DOHH2 (cell line): ENCODE measurements around the gene SCAMP4.

Source experiments
- H3F3A ChIP-seq: fragments of 200-600 bp; sonication (generic), shearing (Covaris generic); 2 replicates; pipeline ENCODE4 v1.6.0; 2016; ENCODE audit warnings: antibody characterized with exemption, mild to moderate bottlenecking; ENCODE audit not compliant: control insufficient read depth, insufficient read depth
- H3K27ac ChIP-seq: fragments of 200-600 bp; sonication (generic); 2 replicates; pipeline ENCODE4 v1.5.1; 2014; ENCODE audit warnings: low read depth, mild to moderate bottlenecking, low read length, moderate library complexity
- H3K27me3 ChIP-seq: fragments of 200-600 bp; sonication (generic); 2 replicates; pipeline ENCODE4 v1.6.1; 2014; ENCODE audit warnings: mild to moderate bottlenecking, low read length, mixed read lengths; ENCODE audit not compliant: control insufficient read depth
- H3K36me3 ChIP-seq: fragments of 200-600 bp; sonication (generic); 2 replicates; pipeline ENCODE4 v1.6.1; 2014; ENCODE audit warnings: mild to moderate bottlenecking, low read length, moderate library complexity, mixed read lengths; ENCODE audit not compliant: control insufficient read depth
- H3K4me1 ChIP-seq: fragments of 200-600 bp; sonication (generic); 2 replicates; pipeline ENCODE4 v1.6.1; 2014; ENCODE audit warnings: mild to moderate bottlenecking, low read length, mixed read lengths; ENCODE audit not compliant: control insufficient read depth
- H3K4me2 ChIP-seq: fragments of 200-600 bp; sonication (generic); 2 replicates; pipeline ENCODE4 v1.6.0; 2014; ENCODE audit warnings: mild to moderate bottlenecking, low read length, moderate library complexity
- H3K4me3 ChIP-seq: fragments of 200-600 bp; sonication (generic); 2 replicates; pipeline ENCODE4 v1.5.1; 2014; ENCODE audit warnings: mild to moderate bottlenecking, low read length, mixed read lengths
- H3K79me2 ChIP-seq: fragments of 200-600 bp; sonication (generic); 2 replicates; pipeline ENCODE4 v1.6.1; 2014; ENCODE audit warnings: mild to moderate bottlenecking, low read length, mixed read lengths; ENCODE audit not compliant: control insufficient read depth
- H3K9me2 ChIP-seq: fragments of 200-600 bp; sonication (generic); replicated peaks from 2 replicates; pipeline ENCODE4 v1.6.1; 2014; ENCODE audit warnings: mild to moderate bottlenecking, low read length, mixed read lengths; ENCODE audit not compliant: control insufficient read depth
- H3K9me3 ChIP-seq: fragments of 200-600 bp; sonication (generic); 2 replicates; pipeline ENCODE4 v1.6.1; 2014; ENCODE audit warnings: antibody characterized with exemption, low read length, mixed read lengths; ENCODE audit not compliant: control insufficient read depth, insufficient read depth
- H4K20me1 ChIP-seq: fragments of 200-600 bp; sonication (generic); 2 replicates; pipeline ENCODE4 v1.6.0; 2014; ENCODE audit warnings: low read depth, mild to moderate bottlenecking, antibody characterized with exemption, low read length, moderate library complexity; ENCODE audit not compliant: control insufficient read depth, insufficient read depth
- EZH2phosphoT487 ChIP-seq: fragments of 200-600 bp; sonication (generic); IDR thresholded peaks from 2 replicates; pipeline ENCODE4 v1.6.1; 2017; ENCODE audit warnings: borderline replicate concordance, mild to moderate bottlenecking, antibody characterized with exemption, low read length, moderate library complexity, mixed read lengths
- TF ChIP-seq, protein P1 (sequence below): fragments of 200-600 bp; sonication (generic); IDR thresholded peaks from one replicate; pipeline ENCODE4 v1.5.1; 2014; ENCODE audit warnings: antibody characterized with exemption, mild to moderate bottlenecking, low read depth, low read length; ENCODE audit not compliant: poor library complexity, severe bottlenecking

The SCAMP4 gene

DNA sequence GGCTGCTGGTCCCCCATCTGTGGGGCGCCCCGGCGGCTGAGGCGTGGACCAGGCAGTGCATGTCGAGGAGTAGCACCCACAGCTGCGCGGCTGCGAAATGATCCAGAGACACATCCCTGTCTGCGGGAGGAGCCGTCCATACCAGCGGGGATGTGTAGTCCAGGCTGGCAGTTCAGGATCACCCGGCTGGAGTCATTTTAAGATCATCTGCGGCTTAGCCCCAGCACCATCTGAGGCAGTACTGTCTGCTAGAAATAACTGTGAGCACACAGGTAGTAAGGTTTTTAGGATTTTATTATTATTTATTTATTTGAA, 3.1 kb downstream of the SCAMP4 start:
- TF ChIP-seq, protein P1, sequence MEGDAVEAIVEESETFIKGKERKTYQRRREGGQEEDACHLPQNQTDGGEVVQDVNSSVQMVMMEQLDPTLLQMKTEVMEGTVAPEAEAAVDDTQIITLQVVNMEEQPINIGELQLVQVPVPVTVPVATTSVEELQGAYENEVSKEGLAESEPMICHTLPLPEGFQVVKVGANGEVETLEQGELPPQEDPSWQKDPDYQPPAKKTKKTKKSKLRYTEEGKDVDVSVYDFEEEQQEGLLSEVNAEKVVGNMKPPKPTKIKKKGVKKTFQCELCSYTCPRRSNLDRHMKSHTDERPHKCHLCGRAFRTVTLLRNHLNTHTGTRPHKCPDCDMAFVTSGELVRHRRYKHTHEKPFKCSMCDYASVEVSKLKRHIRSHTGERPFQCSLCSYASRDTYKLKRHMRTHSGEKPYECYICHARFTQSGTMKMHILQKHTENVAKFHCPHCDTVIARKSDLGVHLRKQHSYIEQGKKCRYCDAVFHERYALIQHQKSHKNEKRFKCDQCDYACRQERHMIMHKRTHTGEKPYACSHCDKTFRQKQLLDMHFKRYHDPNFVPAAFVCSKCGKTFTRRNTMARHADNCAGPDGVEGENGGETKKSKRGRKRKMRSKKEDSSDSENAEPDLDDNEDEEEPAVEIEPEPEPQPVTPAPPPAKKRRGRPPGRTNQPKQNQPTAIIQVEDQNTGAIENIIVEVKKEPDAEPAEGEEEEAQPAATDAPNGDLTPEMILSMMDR: no peak
- TF ChIP-seq EZH2phosphoT487: no peak
- H3F3A ChIP-seq: peaks cover 12% of the 10 kb centered on the region
- peaks cover 12% of the 10 kb centered on the region for H3K36me3 ChIP-seq
- H3K27me3 ChIP-seq: no peaks in the 10 kb centered on the region
- no peaks in the 10 kb centered on the region for H3K9me2 ChIP-seq
- H4K20me1 ChIP-seq: no peaks in the 10 kb centered on the region; the same call in 1 of the 2 replicates
- H3K4me2 ChIP-seq: no peak overlapping the region
- H3K27ac ChIP-seq: no peak overlapping the region
- peaks cover 24% of the 10 kb centered on the region for H3K4me1 ChIP-seq
- H3K9me3 ChIP-seq: no peaks in the 10 kb centered on the region
- no peak overlapping the region for H3K4me3 ChIP-seq
- H3K79me2 ChIP-seq: peaks cover 75% of the 10 kb centered on the region

DNA sequence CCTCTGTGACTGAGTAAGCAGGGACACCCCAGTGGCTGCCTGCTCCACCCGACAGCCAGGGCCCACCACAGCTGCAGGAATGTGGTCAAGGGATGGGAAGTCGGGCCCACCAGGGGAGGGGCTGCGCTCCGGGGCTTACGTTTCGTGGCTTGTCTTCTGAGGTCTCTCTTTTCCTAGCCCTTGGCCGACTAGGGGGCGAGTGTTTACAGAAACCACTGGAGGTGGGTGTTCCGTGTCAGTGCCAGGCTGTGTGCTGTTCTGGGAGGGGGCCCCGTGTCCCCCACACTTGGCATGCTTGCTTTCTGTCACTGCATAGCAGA, 4.5 kb downstream of the SCAMP4 start:
- H3K27me3 ChIP-seq: no peaks in the 10 kb centered on the region
- H3K36me3 ChIP-seq: peaks cover 17% of the 10 kb centered on the region
- peaks cover 87% of the 10 kb centered on the region for H3K79me2 ChIP-seq
- H3K9me3 ChIP-seq: no peaks in the 10 kb centered on the region
- H4K20me1 ChIP-seq: 0 out of 2 replicates have a peak, but pooled peaks cover 4% of the 10 kb centered on the region
- peaks cover 2% of the 10 kb centered on the region for H3F3A ChIP-seq
- TF ChIP-seq, protein P1: no peak
- no peak for TF ChIP-seq EZH2phosphoT487
- no peak overlapping the region for H3K27ac ChIP-seq
- no peak overlapping the region for H3K4me2 ChIP-seq
- peaks cover 10% of the 10 kb centered on the region for H3K4me1 ChIP-seq
- no peak overlapping the region for H3K4me3 ChIP-seq
- H3K9me2 ChIP-seq: no peaks in the 10 kb centered on the region

DNA sequence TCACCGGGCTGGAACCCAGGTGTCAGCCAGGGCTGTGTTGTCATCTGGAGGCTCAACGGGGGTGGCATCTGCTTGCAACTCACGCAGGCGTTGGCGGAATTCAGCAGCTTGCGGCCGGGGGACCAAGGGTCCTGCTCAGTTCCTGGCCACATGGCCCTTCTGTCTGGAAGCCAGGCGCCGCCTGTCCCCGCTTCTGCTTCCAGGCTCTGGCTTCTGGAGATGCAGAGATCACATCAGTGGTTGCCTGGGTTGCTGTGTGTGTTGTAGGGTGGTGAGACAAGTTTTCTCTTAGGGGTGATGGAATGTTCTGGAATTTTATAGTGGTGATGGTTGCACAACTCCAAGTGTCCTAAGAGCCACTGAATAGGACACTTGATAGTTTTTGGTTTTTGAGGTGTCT, 5.0 kb downstream of the SCAMP4 start:
- H3K27ac ChIP-seq: no peak overlapping the region
- H3K4me3 ChIP-seq: no peak overlapping the region
- H3K27me3 ChIP-seq: no peaks in the 10 kb centered on the region
- peaks cover 7% of the 10 kb centered on the region for H3K4me1 ChIP-seq
- no peak for TF ChIP-seq EZH2phosphoT487
- TF ChIP-seq, protein P1: no peak
- 0 out of 2 replicates have a peak, but pooled peaks cover 4% of the 10 kb centered on the region for H4K20me1 ChIP-seq
- H3K4me2 ChIP-seq: no peak overlapping the region
- H3K36me3 ChIP-seq: peaks cover 17% of the 10 kb centered on the region
- H3K79me2 ChIP-seq: peaks cover 87% of the 10 kb centered on the region
- no peaks in the 10 kb centered on the region; the same call in 1 of the 2 replicates for H3F3A ChIP-seq
- H3K9me3 ChIP-seq: no peaks in the 10 kb centered on the region
- H3K9me2 ChIP-seq: no peaks in the 10 kb centered on the region

DNA sequence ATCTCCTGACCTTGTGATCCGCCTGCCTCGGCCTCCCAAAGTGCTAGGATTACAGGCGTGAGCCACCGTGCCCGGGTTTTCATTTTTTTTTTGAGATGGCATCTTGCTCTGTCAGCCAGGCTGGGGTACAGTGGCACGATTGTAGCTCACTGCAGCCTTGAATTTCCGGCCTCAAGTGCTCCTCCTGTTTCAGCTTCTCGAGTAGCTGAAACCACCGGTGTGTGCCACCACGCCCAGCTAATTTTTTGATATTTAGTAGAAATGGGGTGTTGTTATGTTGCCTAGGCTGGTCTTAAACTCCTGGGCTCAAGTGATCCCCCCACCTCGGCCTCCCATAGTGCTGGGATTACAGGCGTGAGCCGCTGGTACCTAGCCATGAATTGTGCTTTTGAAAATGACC, 5.9 kb downstream of the SCAMP4 start:
- Histone ChIP-seq H3K27me3 (no peaks in the 10 kb centered on the region), H3K4me3 (no peak overlapping the region), H3K9me2 (no peaks in the 10 kb centered on the region), H3K9me3 (no peaks in the 10 kb centered on the region), H3F3A (no peaks in the 10 kb centered on the region), H4K20me1 (0 out of 2 replicates have a peak, but pooled peaks cover 4% of the 10 kb centered on the region), H3K79me2 (peaks cover 82% of the 10 kb centered on the region), H3K27ac (no peak overlapping the region), H3K4me2 (no peak overlapping the region), H3K36me3 (peaks cover 13% of the 10 kb centered on the region), H3K4me1 (peaks cover 1% of the 10 kb centered on the region)
- TF ChIP-seq EZH2phosphoT487: no peak
- TF ChIP-seq, protein P1: no peak
